Mucosa of rectum (tissue), 2 donors: ENCODE results near the gene ARPC5.

Experiments used
- H3K27ac ChIP-seq, 2 donors: one replicate each; pipeline ENCODE4 v1.7.0; 2013; ENCODE audit warnings: inconsistent platforms in 2 of 2, low read depth in 2 of 2, low read length in 2 of 2
- H3K27me3 ChIP-seq, 2 donors: one replicate each; pipeline ENCODE4 v1.7.0; 2013; ENCODE audit warnings: low read length in 2 of 2; ENCODE audit not compliant: control insufficient read depth in 2 of 2, insufficient read depth in 2 of 2
- H3K36me3 ChIP-seq, 2 donors: one replicate each; pipeline ENCODE4 v1.7.0; 2013; ENCODE audit warnings: low read length in 2 of 2; ENCODE audit not compliant: control insufficient read depth in 2 of 2, insufficient read depth in 2 of 2
- H3K4me1 ChIP-seq, 2 donors: one replicate each; pipeline ENCODE4 v1.7.0; 2013; ENCODE audit warnings: low read length in 2 of 2, mild to moderate bottlenecking in 1 of 2; ENCODE audit not compliant: control insufficient read depth in 2 of 2, insufficient read depth in 2 of 2
- H3K4me3 ChIP-seq, 2 donors: one replicate each; pipeline ENCODE4 v1.7.0; 2013; ENCODE audit warnings: low read length in 2 of 2
- H3K9ac ChIP-seq, 2 donors: one replicate each; pipeline ENCODE4 v1.7.0; 2013; ENCODE audit warnings: low read length in 2 of 2, low read depth in 1 of 2, mild to moderate bottlenecking in 1 of 2
- H3K9me3 ChIP-seq, 2 donors: one replicate each; pipeline ENCODE4 v1.7.0; 2013; ENCODE audit warnings: low read length in 2 of 2; ENCODE audit not compliant: control insufficient read depth in 2 of 2
- donor health status: healthy.
- donor health status: Normal muscosa, but diverticular disease.

Gene ARPC5

GRCh38 chr1:183578856-183579255 lies 56.7 kb downstream of the ARPC5 start:
- Histone ChIP-seq H3K27me3 (no peaks in the 10 kb centered on the region), H3K4me1 (no peaks in the 10 kb centered on the region), H3K4me3 (no peak overlapping the region), H3K9ac (no peak overlapping the region), H3K9me3 (no peaks in the 10 kb centered on the region), H3K36me3 (no peaks in the 10 kb centered on the region), H3K27ac (no peak overlapping the region)

- H3K9me3 ChIP-seq: no peaks in the 10 kb centered on the region
- no peaks in the 10 kb centered on the region for H3K4me1 ChIP-seq
- no peak overlapping the region for H3K27ac ChIP-seq
- H3K9ac ChIP-seq: no peak overlapping the region
- H3K4me3 ChIP-seq: no peak overlapping the region
- no peaks in the 10 kb centered on the region for H3K27me3 ChIP-seq
- no peaks in the 10 kb centered on the region for H3K36me3 ChIP-seq
These were observed 57.6 kb downstream of the ARPC5 start for GRCh38 chr1:183577897-183578465.

- H3K4me3 ChIP-seq: no peak overlapping the region
- no peaks in the 10 kb centered on the region for H3K27me3 ChIP-seq
- H3K27ac ChIP-seq: no peak overlapping the region
- no peaks in the 10 kb centered on the region for H3K9me3 ChIP-seq
- no peaks in the 10 kb centered on the region for H3K4me1 ChIP-seq
- H3K9ac ChIP-seq: no peak overlapping the region
- no peaks in the 10 kb centered on the region for H3K36me3 ChIP-seq
These were observed 59.0 kb downstream of the ARPC5 start for GRCh38 chr1:183576537-183576936.

DNA sequence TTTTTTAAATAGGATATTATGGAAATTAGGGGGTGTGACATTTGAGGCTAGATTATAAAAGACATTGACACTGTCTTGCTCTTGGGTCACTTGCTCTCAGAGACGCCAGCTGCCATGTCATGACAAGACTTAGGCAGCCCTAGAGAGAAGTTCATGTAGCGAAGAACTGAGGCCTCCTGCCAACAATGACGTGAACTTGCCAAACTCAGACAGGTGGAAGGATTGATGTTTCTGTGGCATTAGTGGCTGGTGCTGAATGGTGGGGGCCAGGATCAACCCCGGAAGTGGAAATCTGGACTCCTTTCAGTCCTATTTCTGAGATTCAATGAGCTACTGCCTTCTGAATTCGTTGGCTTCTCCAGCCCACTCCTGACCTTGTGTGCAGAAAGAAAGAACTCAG lies 60.0 kb downstream of the ARPC5 start:
- Histone ChIP-seq H3K9me3 (no peaks in the 10 kb centered on the region), H3K4me3 (no peak overlapping the region), H3K4me1 (no peaks in the 10 kb centered on the region), H3K9ac (no peak overlapping the region), H3K36me3 (no peaks in the 10 kb centered on the region), H3K27me3 (no peaks in the 10 kb centered on the region), H3K27ac (no peak overlapping the region)

DNA sequence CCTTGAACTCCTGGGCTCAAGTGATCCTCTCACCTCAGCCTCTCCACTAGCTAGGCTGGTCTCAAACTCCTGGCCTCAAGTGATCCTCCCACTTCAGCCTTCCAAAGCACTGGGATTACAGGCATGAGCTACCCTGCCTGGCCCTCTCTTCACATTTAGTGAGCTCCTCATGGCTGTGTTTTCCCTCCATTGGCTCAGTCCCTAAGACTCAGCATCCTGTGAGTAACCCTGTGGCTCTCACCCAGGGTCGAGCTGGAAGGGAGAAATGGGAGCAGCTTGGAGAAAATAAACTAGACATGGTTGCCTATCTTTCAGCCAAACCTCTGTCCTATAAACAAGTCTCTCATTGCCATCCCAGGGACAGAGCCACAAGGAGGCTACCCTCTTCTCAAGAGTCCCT lies 62.9 kb downstream of the ARPC5 start:
- Histone ChIP-seq H3K9me3 (no peaks in the 10 kb centered on the region), H3K27me3 (no peaks in the 10 kb centered on the region), H3K4me3 (no peak overlapping the region), H3K9ac (no peak overlapping the region), H3K4me1 (no peaks in the 10 kb centered on the region), H3K27ac (no peak overlapping the region), H3K36me3 (no peaks in the 10 kb centered on the region)

GRCh38 chr1:183571678-183572268 lies 63.8 kb downstream of the ARPC5 start:
- Histone ChIP-seq H3K4me3 (no peak overlapping the region), H3K4me1 (peaks cover 0 to 4% of the 10 kb centered on the region in 2 donors), H3K9ac (no peak overlapping the region), H3K36me3 (no peaks in the 10 kb centered on the region), H3K27me3 (no peaks in the 10 kb centered on the region), H3K27ac (no peak overlapping the region), H3K9me3 (no peaks in the 10 kb centered on the region)
